GM23338 (cell line): ENCODE measurements around the gene CLK3. TPM values are rescaled to one million over a fixed set of nuclear protein-coding genes. Genes with fewer than 3 reads are reported as not detected.

ENCODE experiments used
- ATAC-seq: fragments of 200-7000 bp; cut with Tn5 transposase; 3 replicates; pipeline ENCODE4 v1.9.1; 2020
- DNase-seq: peaks from one replicate; pipeline ENCODE4 v3.0.0-alpha.2; 2015; ENCODE audit warnings: low spot score
- H2AFZ ChIP-seq: fragments of 200-600 bp; sonication (generic); 2 replicates; pipeline ENCODE4 v1.8.0; 2016; ENCODE audit warnings: antibody characterized with exemption, mild to moderate bottlenecking, moderate library complexity
- H3F3A ChIP-seq: fragments of 200-600 bp; sonication (generic); replicated peaks from 2 replicates; pipeline ENCODE4 v1.8.0; 2017; ENCODE audit warnings: antibody characterized with exemption, mixed run types, low read depth
- H3K27ac ChIP-seq: fragments of 200-600 bp; sonication (generic); 2 replicates; pipeline ENCODE4 v1.6.1; 2016; ENCODE audit warnings: low read depth
- H3K27me3 ChIP-seq: fragments of 200-600 bp; sonication (generic); 2 replicates; pipeline ENCODE4 v1.8.0; 2016; ENCODE audit warnings: mild to moderate bottlenecking, mixed run types, moderate library complexity; ENCODE audit not compliant: insufficient read depth
- H3K36me3 ChIP-seq: fragments of 200-600 bp; sonication (generic); 2 replicates; pipeline ENCODE4 v1.8.0; 2016; ENCODE audit warnings: mild to moderate bottlenecking; ENCODE audit not compliant: insufficient read depth
- H3K4me1 ChIP-seq: fragments of 200-600 bp; sonication (generic); 2 replicates; pipeline ENCODE4 v1.8.0; 2016; ENCODE audit warnings: mild to moderate bottlenecking, moderate library complexity; ENCODE audit not compliant: insufficient read depth
- H3K4me2 ChIP-seq: fragments of 200-600 bp; sonication (generic); 2 replicates; pipeline ENCODE4 v1.7.1; 2017; ENCODE audit warnings: mixed run types
- H3K4me3 ChIP-seq: fragments of 200-600 bp; sonication (generic); 2 replicates; pipeline ENCODE4 v1.6.1; 2016; ENCODE audit warnings: mixed run types
- H3K79me2 ChIP-seq: fragments of 200-600 bp; sonication (generic); replicated peaks from 2 replicates; pipeline ENCODE4 v1.8.0; 2017; ENCODE audit warnings: mild to moderate bottlenecking; ENCODE audit not compliant: insufficient read depth
- H3K9me2 ChIP-seq: fragments of 200-600 bp; sonication (generic); 2 replicates; pipeline ENCODE4 v1.8.0; 2017; ENCODE audit not compliant: insufficient read depth
- H4K20me1 ChIP-seq: fragments of 200-600 bp; sonication (generic); replicated peaks from 2 replicates; pipeline ENCODE4 v1.8.0; 2017; ENCODE audit warnings: mild to moderate bottlenecking; ENCODE audit not compliant: insufficient read depth
- H3K27ac Mint-ChIP-seq: 2 replicates; pipeline ENCODE4 v1.8.0; 2020; ENCODE audit warnings: inconsistent platforms, mild to moderate bottlenecking, moderate library complexity, mixed read lengths
- H3K27me3 Mint-ChIP-seq: 3 replicates; pipeline ENCODE4 v1.8.0; 2022; ENCODE audit warnings: low read depth, mild to moderate bottlenecking, moderate library complexity, mixed read lengths, inconsistent platforms; ENCODE audit not compliant: insufficient read depth, poor library complexity
- H3K36me3 Mint-ChIP-seq: 3 replicates; pipeline ENCODE4 v1.8.0; 2021; ENCODE audit warnings: low read depth, mild to moderate bottlenecking, inconsistent platforms, moderate library complexity, mixed read lengths
- H3K4me1 Mint-ChIP-seq: 3 replicates; pipeline ENCODE4 v1.8.0; 2020; ENCODE audit warnings: mild to moderate bottlenecking, inconsistent platforms, mixed read lengths
- H3K4me3 Mint-ChIP-seq: 3 replicates; pipeline ENCODE4 v1.8.0; 2021; ENCODE audit warnings: moderate library complexity, mild to moderate bottlenecking, inconsistent platforms, mixed read lengths
- H3K9me3 Mint-ChIP-seq: 3 replicates; pipeline ENCODE4 v1.8.0; 2020; ENCODE audit warnings: moderate library complexity, mild to moderate bottlenecking, inconsistent platforms, mixed read lengths
- CREB1 ChIP-seq: fragments of 250-450 bp; sonication (Bioruptor Pico); IDR thresholded peaks from 2 replicates; pipeline ENCODE4 v1.5.0; 2020; ENCODE audit warnings: low read depth, mild to moderate bottlenecking, moderate library complexity
- EZH2 ChIP-seq: fragments of 200-600 bp; sonication (generic); IDR thresholded peaks from one replicate; pipeline ENCODE4 v1.8.0; 2017; ENCODE audit warnings: antibody characterized with exemption, mild to moderate bottlenecking, low read depth; ENCODE audit not compliant: unreplicated experiment
- EZH2phosphoT487 ChIP-seq: fragments of 200-600 bp; sonication (generic); IDR thresholded peaks from one replicate; pipeline ENCODE4 v1.8.1; 2018; ENCODE audit warnings: antibody characterized with exemption; ENCODE audit not compliant: unreplicated experiment
- JUNB ChIP-seq: IDR thresholded peaks from one replicate; pipeline ENCODE4 v1.6.1; 2016; ENCODE audit warnings: antibody characterized with exemption; ENCODE audit not compliant: unreplicated experiment
- NANOG ChIP-seq: IDR thresholded peaks from 2 replicates; pipeline ENCODE4 v1.6.1; 2016; ENCODE audit warnings: antibody characterized with exemption, borderline replicate concordance
- POLR2AphosphoS5 ChIP-seq: IDR thresholded peaks from 2 replicates; pipeline ENCODE4 v1.6.1; 2016; ENCODE audit warnings: antibody characterized with exemption, low read depth
- STAT1 ChIP-seq: IDR thresholded peaks from one replicate; pipeline ENCODE4 v1.6.1; 2016; ENCODE audit warnings: antibody characterized with exemption; ENCODE audit not compliant: unreplicated experiment
- ZNF114 ChIP-seq: fragments of 250-450 bp; sonication (Bioruptor Pico); IDR thresholded peaks from 2 replicates; pipeline ENCODE4 v1.5.0; 2020; ENCODE audit warnings: mild to moderate bottlenecking, moderate library complexity
- ZNF331 ChIP-seq: fragments of 250-450 bp; sonication (Bioruptor Pico); IDR thresholded peaks from 2 replicates; pipeline ENCODE4 v1.5.0; 2020; ENCODE audit warnings: low read depth, mild to moderate bottlenecking, moderate library complexity
- polyA plus RNA-seq: library from polyadenylated mRNA; unstranded; fragments of >200 nt; fragmentation: Nextera tagmentation; extraction: Ambion mirVana; gene quantifications from 2 replicates; pipeline ENCODE4 v1.2.1, GENCODE V29; 2016
- total RNA-seq: library from RNA; depleted of rRNA; stranded (reverse); fragments of >200 nt; shearing (Covaris generic); gene quantifications from 2 replicates; pipeline ENCODE4 v1.2.3, GENCODE V29; 2014
- TF ChIP-seq, protein P1 (sequence below): IDR thresholded peaks from one replicate; pipeline ENCODE4 v1.6.1; 2018; ENCODE audit warnings: antibody characterized with exemption; ENCODE audit not compliant: unreplicated experiment
- TF ChIP-seq, protein P2 (sequence below): fragments of 250-450 bp; sonication (Bioruptor Pico); IDR thresholded peaks from 2 replicates; pipeline ENCODE4 v1.5.0; 2020; ENCODE audit warnings: mild to moderate bottlenecking, moderate library complexity
- TF ChIP-seq, protein P3 (sequence below), 2 experiments: fragments of 200-600 bp in 1 of 2; sonication (generic) in 1 of 2; conservative IDR thresholded peaks; 2 replicates each; pipeline versions ENCODE4 v1.5.1 to v1.6.1; 2016 to 2017; ENCODE audit warnings: antibody characterized with exemption in 2 of 2, low read depth in 2 of 2, mild to moderate bottlenecking in 2 of 2, moderate library complexity in 1 of 2
- TF ChIP-seq, protein P4 (sequence below): IDR thresholded peaks from 2 replicates; pipeline ENCODE4 v1.6.1; 2016; ENCODE audit warnings: antibody characterized with exemption

The CLK3 gene
- total and polyA plus RNA-seq, 2 experiments from 2014 or later, result 40.7 to 67.7 TPM

DNA sequence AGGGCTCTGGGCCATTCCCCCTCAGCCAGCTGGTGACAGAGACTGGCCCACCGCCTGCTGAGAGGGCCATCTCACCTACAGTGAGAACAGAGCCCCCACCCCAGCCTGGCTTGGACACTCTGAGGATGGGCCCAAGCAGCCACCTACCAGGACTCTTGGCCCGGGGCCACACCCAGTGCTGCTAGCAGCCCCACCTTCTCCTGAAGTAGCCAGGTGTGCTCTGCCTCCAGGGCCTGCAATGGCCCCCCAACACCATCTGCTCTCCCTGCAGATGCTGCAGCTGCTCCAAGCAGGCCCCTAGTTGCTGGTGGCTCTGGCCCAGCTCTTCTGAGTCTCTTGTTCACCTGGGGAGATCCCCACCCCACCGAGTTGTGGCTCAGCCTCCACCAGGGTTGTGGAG, 6.8 kb upstream of the CLK3 start (continued):
- TF ChIP-seq EZH2phosphoT487 (no peak), STAT1 (no peak), CREB1 (CRISPR knock-in tag) (no peak), ZNF114 (CRISPR knock-in tag) (no peak)

DNA sequence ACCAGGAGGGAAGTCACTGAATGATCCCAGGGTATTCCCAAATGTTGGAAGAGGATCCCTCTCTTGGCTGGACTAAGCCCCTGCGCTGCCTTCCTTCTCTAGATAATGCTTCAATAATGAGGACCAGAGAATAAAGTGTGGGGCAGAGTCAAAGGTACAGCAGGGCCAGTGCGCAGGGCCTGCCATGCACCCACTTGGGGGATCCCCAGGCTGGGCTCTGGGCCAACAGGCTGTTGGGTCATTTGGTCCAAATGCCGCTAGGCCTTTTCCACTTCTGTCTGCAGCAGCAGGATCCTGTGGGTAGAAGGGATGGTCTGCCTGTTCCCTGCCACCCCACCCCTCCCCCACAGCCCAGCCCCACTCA, 5.7 kb upstream of the CLK3 start:
- no peak overlapping the region for H3K4me3 ChIP-seq
- ATAC-seq (no peak), DNase-seq (no peak)
- H3K4me2 ChIP-seq, result no peak overlapping the region
- no peaks in the 10 kb centered on the region for H3K79me2 ChIP-seq
- H3K27ac ChIP-seq, result no peak overlapping the region
- no peaks in the 10 kb centered on the region; the same call in 2 of the 3 replicates for H3K4me1 Mint-ChIP-seq
- peaks cover 13% of the 10 kb centered on the region; the same call in 1 of the 2 replicates for H3K27me3 ChIP-seq
- TF ChIP-seq, protein P1, sequence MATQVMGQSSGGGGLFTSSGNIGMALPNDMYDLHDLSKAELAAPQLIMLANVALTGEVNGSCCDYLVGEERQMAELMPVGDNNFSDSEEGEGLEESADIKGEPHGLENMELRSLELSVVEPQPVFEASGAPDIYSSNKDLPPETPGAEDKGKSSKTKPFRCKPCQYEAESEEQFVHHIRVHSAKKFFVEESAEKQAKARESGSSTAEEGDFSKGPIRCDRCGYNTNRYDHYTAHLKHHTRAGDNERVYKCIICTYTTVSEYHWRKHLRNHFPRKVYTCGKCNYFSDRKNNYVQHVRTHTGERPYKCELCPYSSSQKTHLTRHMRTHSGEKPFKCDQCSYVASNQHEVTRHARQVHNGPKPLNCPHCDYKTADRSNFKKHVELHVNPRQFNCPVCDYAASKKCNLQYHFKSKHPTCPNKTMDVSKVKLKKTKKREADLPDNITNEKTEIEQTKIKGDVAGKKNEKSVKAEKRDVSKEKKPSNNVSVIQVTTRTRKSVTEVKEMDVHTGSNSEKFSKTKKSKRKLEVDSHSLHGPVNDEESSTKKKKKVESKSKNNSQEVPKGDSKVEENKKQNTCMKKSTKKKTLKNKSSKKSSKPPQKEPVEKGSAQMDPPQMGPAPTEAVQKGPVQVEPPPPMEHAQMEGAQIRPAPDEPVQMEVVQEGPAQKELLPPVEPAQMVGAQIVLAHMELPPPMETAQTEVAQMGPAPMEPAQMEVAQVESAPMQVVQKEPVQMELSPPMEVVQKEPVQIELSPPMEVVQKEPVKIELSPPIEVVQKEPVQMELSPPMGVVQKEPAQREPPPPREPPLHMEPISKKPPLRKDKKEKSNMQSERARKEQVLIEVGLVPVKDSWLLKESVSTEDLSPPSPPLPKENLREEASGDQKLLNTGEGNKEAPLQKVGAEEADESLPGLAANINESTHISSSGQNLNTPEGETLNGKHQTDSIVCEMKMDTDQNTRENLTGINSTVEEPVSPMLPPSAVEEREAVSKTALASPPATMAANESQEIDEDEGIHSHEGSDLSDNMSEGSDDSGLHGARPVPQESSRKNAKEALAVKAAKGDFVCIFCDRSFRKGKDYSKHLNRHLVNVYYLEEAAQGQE, result no peak
- TF ChIP-seq JUNB (no peak), ZNF331 (no peak), POLR2AphosphoS5 (no peak), STAT1 (no peak), EZH2phosphoT487 (no peak), ZNF114 (CRISPR knock-in tag) (no peak), EZH2 (no peak), CREB1 (CRISPR knock-in tag) (no peak), NANOG (no peak)
- TF ChIP-seq, protein P2, sequence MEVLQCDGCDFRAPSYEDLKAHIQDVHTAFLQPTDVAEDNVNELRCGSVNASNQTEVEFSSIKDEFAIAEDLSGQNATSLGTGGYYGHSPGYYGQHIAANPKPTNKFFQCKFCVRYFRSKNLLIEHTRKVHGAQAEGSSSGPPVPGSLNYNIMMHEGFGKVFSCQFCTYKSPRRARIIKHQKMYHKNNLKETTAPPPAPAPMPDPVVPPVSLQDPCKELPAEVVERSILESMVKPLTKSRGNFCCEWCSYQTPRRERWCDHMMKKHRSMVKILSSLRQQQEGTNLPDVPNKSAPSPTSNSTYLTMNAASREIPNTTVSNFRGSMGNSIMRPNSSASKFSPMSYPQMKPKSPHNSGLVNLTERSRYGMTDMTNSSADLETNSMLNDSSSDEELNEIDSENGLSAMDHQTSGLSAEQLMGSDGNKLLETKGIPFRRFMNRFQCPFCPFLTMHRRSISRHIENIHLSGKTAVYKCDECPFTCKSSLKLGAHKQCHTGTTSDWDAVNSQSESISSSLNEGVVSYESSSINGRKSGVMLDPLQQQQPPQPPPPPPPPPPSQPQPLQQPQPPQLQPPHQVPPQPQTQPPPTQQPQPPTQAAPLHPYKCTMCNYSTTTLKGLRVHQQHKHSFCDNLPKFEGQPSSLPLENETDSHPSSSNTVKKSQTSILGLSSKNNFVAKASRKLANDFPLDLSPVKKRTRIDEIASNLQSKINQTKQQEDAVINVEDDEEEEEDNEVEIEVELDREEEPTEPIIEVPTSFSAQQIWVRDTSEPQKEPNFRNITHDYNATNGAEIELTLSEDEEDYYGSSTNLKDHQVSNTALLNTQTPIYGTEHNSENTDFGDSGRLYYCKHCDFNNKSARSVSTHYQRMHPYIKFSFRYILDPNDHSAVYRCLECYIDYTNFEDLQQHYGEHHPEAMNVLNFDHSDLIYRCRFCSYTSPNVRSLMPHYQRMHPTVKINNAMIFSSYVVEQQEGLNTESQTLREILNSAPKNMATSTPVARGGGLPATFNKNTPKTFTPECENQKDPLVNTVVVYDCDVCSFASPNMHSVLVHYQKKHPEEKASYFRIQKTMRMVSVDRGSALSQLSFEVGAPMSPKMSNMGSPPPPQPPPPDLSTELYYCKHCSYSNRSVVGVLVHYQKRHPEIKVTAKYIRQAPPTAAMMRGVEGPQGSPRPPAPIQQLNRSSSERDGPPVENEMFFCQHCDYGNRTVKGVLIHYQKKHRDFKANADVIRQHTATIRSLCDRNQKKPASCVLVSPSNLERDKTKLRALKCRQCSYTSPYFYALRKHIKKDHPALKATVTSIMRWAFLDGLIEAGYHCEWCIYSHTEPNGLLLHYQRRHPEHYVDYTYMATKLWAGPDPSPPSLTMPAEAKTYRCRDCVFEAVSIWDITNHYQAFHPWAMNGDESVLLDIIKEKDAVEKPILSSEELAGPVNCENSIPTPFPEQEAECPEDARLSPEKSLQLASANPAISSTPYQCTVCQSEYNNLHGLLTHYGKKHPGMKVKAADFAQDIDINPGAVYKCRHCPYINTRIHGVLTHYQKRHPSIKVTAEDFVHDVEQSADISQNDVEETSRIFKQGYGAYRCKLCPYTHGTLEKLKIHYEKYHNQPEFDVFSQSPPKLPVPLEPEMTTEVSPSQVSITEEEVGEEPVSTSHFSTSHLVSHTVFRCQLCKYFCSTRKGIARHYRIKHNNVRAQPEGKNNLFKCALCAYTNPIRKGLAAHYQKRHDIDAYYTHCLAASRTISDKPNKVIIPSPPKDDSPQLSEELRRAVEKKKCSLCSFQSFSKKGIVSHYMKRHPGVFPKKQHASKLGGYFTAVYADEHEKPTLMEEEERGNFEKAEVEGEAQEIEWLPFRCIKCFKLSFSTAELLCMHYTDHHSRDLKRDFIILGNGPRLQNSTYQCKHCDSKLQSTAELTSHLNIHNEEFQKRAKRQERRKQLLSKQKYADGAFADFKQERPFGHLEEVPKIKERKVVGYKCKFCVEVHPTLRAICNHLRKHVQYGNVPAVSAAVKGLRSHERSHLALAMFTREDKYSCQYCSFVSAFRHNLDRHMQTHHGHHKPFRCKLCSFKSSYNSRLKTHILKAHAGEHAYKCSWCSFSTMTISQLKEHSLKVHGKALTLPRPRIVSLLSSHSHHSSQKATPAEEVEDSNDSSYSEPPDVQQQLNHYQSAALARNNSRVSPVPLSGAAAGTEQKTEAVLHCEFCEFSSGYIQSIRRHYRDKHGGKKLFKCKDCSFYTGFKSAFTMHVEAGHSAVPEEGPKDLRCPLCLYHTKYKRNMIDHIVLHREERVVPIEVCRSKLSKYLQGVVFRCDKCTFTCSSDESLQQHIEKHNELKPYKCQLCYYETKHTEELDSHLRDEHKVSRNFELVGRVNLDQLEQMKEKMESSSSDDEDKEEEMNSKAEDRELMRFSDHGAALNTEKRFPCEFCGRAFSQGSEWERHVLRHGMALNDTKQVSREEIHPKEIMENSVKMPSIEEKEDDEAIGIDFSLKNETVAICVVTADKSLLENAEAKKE (CRISPR knock-in tag), result no peak
- TF ChIP-seq, protein P3, sequence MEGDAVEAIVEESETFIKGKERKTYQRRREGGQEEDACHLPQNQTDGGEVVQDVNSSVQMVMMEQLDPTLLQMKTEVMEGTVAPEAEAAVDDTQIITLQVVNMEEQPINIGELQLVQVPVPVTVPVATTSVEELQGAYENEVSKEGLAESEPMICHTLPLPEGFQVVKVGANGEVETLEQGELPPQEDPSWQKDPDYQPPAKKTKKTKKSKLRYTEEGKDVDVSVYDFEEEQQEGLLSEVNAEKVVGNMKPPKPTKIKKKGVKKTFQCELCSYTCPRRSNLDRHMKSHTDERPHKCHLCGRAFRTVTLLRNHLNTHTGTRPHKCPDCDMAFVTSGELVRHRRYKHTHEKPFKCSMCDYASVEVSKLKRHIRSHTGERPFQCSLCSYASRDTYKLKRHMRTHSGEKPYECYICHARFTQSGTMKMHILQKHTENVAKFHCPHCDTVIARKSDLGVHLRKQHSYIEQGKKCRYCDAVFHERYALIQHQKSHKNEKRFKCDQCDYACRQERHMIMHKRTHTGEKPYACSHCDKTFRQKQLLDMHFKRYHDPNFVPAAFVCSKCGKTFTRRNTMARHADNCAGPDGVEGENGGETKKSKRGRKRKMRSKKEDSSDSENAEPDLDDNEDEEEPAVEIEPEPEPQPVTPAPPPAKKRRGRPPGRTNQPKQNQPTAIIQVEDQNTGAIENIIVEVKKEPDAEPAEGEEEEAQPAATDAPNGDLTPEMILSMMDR (conservative IDR thresholded peaks at IDR 0.05; ENCODE audit: low read depth in 2 of 2), result no peak
- TF ChIP-seq, protein P4, sequence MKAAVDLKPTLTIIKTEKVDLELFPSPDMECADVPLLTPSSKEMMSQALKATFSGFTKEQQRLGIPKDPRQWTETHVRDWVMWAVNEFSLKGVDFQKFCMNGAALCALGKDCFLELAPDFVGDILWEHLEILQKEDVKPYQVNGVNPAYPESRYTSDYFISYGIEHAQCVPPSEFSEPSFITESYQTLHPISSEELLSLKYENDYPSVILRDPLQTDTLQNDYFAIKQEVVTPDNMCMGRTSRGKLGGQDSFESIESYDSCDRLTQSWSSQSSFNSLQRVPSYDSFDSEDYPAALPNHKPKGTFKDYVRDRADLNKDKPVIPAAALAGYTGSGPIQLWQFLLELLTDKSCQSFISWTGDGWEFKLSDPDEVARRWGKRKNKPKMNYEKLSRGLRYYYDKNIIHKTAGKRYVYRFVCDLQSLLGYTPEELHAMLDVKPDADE, result no peak
- no peaks in the 10 kb centered on the region for H3K9me2 ChIP-seq
- H3K27me3 Mint-ChIP-seq, result peaks cover 16% of the 10 kb centered on the region
- H3K9me3 Mint-ChIP-seq, result no peaks in the 10 kb centered on the region
- H3F3A ChIP-seq, result no peaks in the 10 kb centered on the region; the same call in 1 of the 2 replicates
- H2AFZ ChIP-seq, result no peak overlapping the region
- no peaks in the 10 kb centered on the region; the same call in 1 of the 2 replicates for H4K20me1 ChIP-seq
- no peak overlapping the region for H3K27ac Mint-ChIP-seq
- H3K36me3 Mint-ChIP-seq, result no peaks in the 10 kb centered on the region
- no peaks in the 10 kb centered on the region for H3K36me3 ChIP-seq
- no peak overlapping the region for H3K4me3 Mint-ChIP-seq
- H3K4me1 ChIP-seq, result no peaks in the 10 kb centered on the region
